RWPE1 (cell line): Measurements from ENCODE around the gene OIT3.

Experiments used
- CTCF ChIA-PET: fragments of 350-600 bp; sonication (Branson Sonifier 250); formaldehyde crosslinking; extraction: SDS; loops from one replicate; lab custom pipeline; 2021; lab: Yijun Ruan, JAX
- POLR2A ChIA-PET: fragments of 400-600 bp; formaldehyde crosslinking; extraction: SDS; loops from one replicate; lab custom pipeline; 2020; ENCODE audit warnings: antibody characterized with exemption; ENCODE audit not compliant: low non-redundant PET; lab: Yijun Ruan, JAX
- DNase-seq: peaks from one replicate; pipeline ENCODE4 v3.0.0; 2012; ENCODE audit warnings: low spot score
- H3K27ac ChIP-seq: fragments of 450-650 bp; 2 replicates; pipeline ENCODE4 v1.5.1; 2017
- CTCF ChIP-seq: fragments of 450-650 bp; conservative IDR thresholded peaks from 2 replicates; pipeline ENCODE4 v1.5.1; 2017; ENCODE audit warnings: low read depth, mild to moderate bottlenecking

Gene OIT3

DNA sequence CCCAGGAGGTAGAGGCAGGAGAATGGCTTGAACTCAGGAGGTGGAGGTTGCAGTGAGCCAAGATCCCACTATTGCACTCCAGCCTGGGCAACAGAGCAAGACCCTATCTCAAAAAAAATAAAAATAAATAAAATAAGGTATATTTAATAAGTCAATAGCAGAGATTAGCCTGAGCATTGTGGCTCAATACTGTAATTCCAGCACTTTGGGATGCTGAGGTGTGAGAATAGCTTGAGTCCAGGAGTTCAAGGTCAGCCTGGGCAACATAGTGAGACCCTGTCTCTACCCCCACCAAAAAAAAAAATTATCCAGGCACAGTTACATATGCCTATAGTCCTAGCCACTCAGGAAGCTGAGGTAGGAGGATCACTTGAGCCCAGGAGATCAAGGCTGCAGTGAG is 38.4 kb upstream of the OIT3 start:
- H3K27ac ChIP-seq: no peak overlapping the region
- no peak for DNase-seq
- TF ChIP-seq CTCF: no peak
- ChIA-PET POLR2A (no interaction called here), CTCF (interaction anchor here (0.7 kb wide), 1 partner anchor 339 kb away, joined by 5 read pairs; no protein-coding TSS in a partner anchor)

DNA sequence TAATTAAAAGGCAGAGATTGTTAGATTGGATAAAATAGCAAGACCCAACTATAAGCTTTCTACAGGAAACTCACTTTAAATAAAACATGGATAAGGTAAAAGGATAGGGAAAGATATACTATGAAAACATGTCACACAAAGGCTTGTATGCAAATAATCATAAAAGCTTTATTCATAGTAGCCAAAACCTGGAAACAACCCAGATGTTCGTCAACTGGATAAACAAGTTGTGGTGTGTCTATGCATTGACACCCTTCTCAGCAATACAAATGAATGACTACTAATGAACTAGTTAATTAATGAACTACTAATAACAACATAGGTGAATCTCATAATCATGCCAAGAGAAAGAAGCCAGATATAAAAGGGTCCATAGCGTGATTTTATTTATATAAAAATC is 37.7 kb upstream of the OIT3 start:
- no peak overlapping the region for H3K27ac ChIP-seq
- ChIA-PET CTCF (interaction anchor here (0.7 kb wide), 1 partner anchor 340 kb away, joined by 5 read pairs; no protein-coding TSS in a partner anchor), POLR2A (no interaction called here)
- DNase-seq: no peak
- no peak for TF ChIP-seq CTCF

- no peak for TF ChIP-seq CTCF
- POLR2A ChIA-PET: no interaction called here
- no peak for DNase-seq
- no peak overlapping the region for H3K27ac ChIP-seq
- CTCF ChIA-PET: interaction anchor here (0.7 to 1.2 kb wide), 2 partner anchors 12 to 418 kb away, joined by 3 read pairs; no protein-coding TSS in a partner anchor
Measured at GRCh38 chr10:72858067-72858466, 35.5 kb upstream of the OIT3 start.

- no peak for TF ChIP-seq CTCF
- ChIA-PET CTCF (no interaction called here), POLR2A (no interaction called here)
- no peak for DNase-seq
- H3K27ac ChIP-seq: no peak overlapping the region
Measured at GRCh38 chr10:72862957-72863356, 30.6 kb upstream of the OIT3 start.

DNA sequence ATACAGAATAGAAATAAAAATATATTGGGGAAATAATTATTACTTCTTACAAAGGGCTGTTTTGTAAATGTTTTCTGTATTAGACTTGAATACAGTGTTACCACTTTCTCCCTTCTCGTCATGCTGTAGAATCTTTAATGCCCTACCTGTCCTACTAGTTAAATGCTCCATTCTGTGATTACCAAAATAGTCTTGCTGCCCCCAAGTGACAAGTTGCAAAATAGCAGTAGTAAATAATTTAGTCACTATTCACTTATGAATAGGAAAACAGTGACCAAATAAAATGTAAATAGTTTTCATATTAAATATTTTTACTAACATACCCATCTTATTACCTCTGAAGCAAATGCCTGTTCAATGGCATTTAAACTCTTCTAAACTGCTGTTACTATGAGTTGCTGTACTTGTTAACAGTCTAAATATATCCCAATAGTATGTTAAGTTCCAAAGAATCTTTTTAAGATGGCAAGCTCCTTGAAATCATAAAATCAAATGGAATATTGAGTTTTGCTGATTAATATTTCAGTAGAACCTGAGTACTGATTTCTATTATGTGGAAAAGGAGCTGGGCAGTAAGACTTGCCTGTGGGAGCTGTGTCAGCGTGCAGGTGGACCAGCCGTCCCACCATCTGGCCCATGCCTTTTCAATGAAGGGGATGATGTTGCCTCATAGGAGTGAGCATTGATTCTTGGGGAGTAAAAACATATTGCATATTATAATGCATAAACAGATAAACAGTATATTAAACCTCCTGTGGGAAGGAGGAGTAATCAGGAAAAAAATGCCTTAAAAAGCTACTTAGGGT is 18.1 kb upstream of the OIT3 start:
- ChIA-PET POLR2A (no interaction called here), CTCF (interaction anchor here (0.5 to 0.7 kb wide), 2 partner anchors 132 to 522 kb away, joined by 3 to 4 read pairs; no protein-coding TSS in a partner anchor)
- H3K27ac ChIP-seq: no peak overlapping the region

GRCh38 chr10:72879245-72879644 is 14.3 kb upstream of the OIT3 start:
- CTCF ChIA-PET: no interaction called here

More for the DNA sequence above, 18.1 kb upstream of the OIT3 start:
- peak; percentile 37 for DNase-seq
- peak; percentile 67 for TF ChIP-seq CTCF

More at GRCh38 chr10:72879245-72879644, 14.3 kb upstream of the OIT3 start:
- no peak overlapping the region for H3K27ac ChIP-seq
- no peak for TF ChIP-seq CTCF
- POLR2A ChIA-PET: no interaction called here
- no peak for DNase-seq
